ENCODE data around the gene HDAC4.

HDAC4 gene

GRCh38 chr2:239168575-239168974 lies 232.2 kb downstream of the HDAC4 start:
- Histone ChIP-seq H3K4me1 (ENCODE audit: control insufficient read depth in 1 of 2, insufficient read depth in 1 of 2, low read depth in 1 of 2, low read length in 1 of 2) (peaks cover 15 to 30% of the 10 kb centered on the region in 2 experiments), H3K27ac (no peak overlapping the region), H3K36me3 (peaks cover 51% of the 10 kb centered on the region), H3K9me3 (no peaks in the 10 kb centered on the region), H3K4me3 (ENCODE audit: low read depth in 1 of 2, low read length in 1 of 2) (no peak overlapping the region), H3K27me3 (no peaks in the 10 kb centered on the region)
- TF ChIP-seq CTCF (IDR thresholded peaks at IDR 0.05): no peak

GRCh38 chr2:239167766-239168444 lies 232.9 kb downstream of the HDAC4 start:
- no peaks in the 10 kb centered on the region for H3K9me3 ChIP-seq
- peaks cover 58% of the 10 kb centered on the region for H3K36me3 ChIP-seq

GRCh38 chr2:239167011-239167673 lies 233.7 kb downstream of the HDAC4 start:
- H3K27me3 ChIP-seq: no peaks in the 10 kb centered on the region
- H3K4me3 ChIP-seq (ENCODE audit: low read depth in 1 of 2, low read length in 1 of 2): no peak overlapping the region
- no peak overlapping the region for H3K27ac ChIP-seq
- no peaks in the 10 kb centered on the region for H3K9me3 ChIP-seq
- peaks cover 10 to 17% of the 10 kb centered on the region in 2 experiments for H3K4me1 ChIP-seq (ENCODE audit: control insufficient read depth in 1 of 2, insufficient read depth in 1 of 2, low read depth in 1 of 2, low read length in 1 of 2)
- H3K36me3 ChIP-seq: peaks cover 65% of the 10 kb centered on the region
- TF ChIP-seq CTCF (IDR thresholded peaks at IDR 0.05): no peak

More at GRCh38 chr2:239167766-239168444, 232.9 kb downstream of the HDAC4 start:
- Histone ChIP-seq H3K27ac (no peak overlapping the region), H3K4me3 (ENCODE audit: low read depth in 1 of 2, low read length in 1 of 2) (no peak overlapping the region), H3K4me1 (ENCODE audit: control insufficient read depth in 1 of 2, insufficient read depth in 1 of 2, low read depth in 1 of 2, low read length in 1 of 2) (peaks cover 12 to 23% of the 10 kb centered on the region in 2 experiments), H3K27me3 (no peaks in the 10 kb centered on the region)
- TF ChIP-seq CTCF (IDR thresholded peaks at IDR 0.05): no peak

- Histone ChIP-seq H3K36me3 (peaks cover 73% of the 10 kb centered on the region), H3K4me3 (ENCODE audit: low read depth in 1 of 2, low read length in 1 of 2) (no peak overlapping the region), H3K27me3 (no peaks in the 10 kb centered on the region), H3K27ac (no peak overlapping the region), H3K9me3 (no peaks in the 10 kb centered on the region), H3K4me1 (ENCODE audit: control insufficient read depth in 1 of 2, insufficient read depth in 1 of 2, low read depth in 1 of 2, low read length in 1 of 2) (peaks cover 10 to 17% of the 10 kb centered on the region in 2 experiments)
- TF ChIP-seq CTCF (IDR thresholded peaks at IDR 0.05): no peak
Observed at GRCh38 chr2:239166201-239166834, 234.5 kb downstream of the HDAC4 start.

GRCh38 chr2:239165206-239165831 lies 235.5 kb downstream of the HDAC4 start:
- Histone ChIP-seq H3K4me3 (ENCODE audit: low read depth in 1 of 2, low read length in 1 of 2) (no peak overlapping the region), H3K27me3 (no peaks in the 10 kb centered on the region), H3K36me3 (peaks cover 83% of the 10 kb centered on the region), H3K4me1 (ENCODE audit: control insufficient read depth in 1 of 2, insufficient read depth in 1 of 2, low read depth in 1 of 2, low read length in 1 of 2) (peaks cover 10 to 17% of the 10 kb centered on the region in 2 experiments), H3K9me3 (no peaks in the 10 kb centered on the region), H3K27ac (peak overlapping the region; percentile 86)
- TF ChIP-seq CTCF (IDR thresholded peaks at IDR 0.05): no peak
